A549 (cell line): ENCODE data around the gene MAPK1IP1L. TPM values are rescaled to one million over a fixed set of nuclear protein-coding genes. Genes with fewer than 3 reads are reported as not detected.

Experiments used
- ATAC-seq, 2 experiments: fragments of 200-7000 bp in 1 of 2; fragments of >200 bp in 1 of 2; cut with Nextera tagmentation in 1 of 2; cut with Tn5 transposase in 1 of 2; 3 replicates each; pipeline versions ENCODE4 v1.8.0 to v1.9.1; 2018 to 2020; ENCODE audit warnings: mild to moderate bottlenecking in 1 of 2, moderate library complexity in 1 of 2
- CTCF ChIA-PET: fragments of 300-600 bp; sonication (Branson Sonifier 250); formaldehyde crosslinking; extraction: SDS; loops from one replicate; lab custom pipeline; 2021; ENCODE audit warnings: antibody characterized with exemption, inconsistent platforms; lab: Yijun Ruan, JAX
- POLR2A ChIA-PET: fragments of 350-600 bp; formaldehyde crosslinking; extraction: SDS; loops from one replicate; lab custom pipeline; 2021; ENCODE audit warnings: antibody characterized with exemption, inconsistent platforms; lab: Yijun Ruan, JAX
- DNase-seq, 2 experiments: peaks; one replicate each; pipeline versions ENCODE4 v3.0.0 to v3.0.0-alpha.2; 2011 to 2016; ENCODE audit warnings: low read depth in 1 of 2, low spot score in 1 of 2
- FAIRE-seq: peaks from 2 replicates; lab custom pipeline; 2011; peaks lifted over from hg19 to GRCh38; lab: Jason Lieb, UNC
- H3K27ac ChIP-seq, 2 experiments: fragments of >200 bp; sonication (Bioruptor Twin); formaldehyde crosslinking; 3 replicates each; pipeline ENCODE4 v1.5.1; 2016 to 2017
- H3K4me1 ChIP-seq: fragments of >200 bp; sonication (Bioruptor Twin); formaldehyde crosslinking; 3 replicates; pipeline ENCODE4 v1.6.1; 2016
- H3K4me2 ChIP-seq: fragments of >200 bp; sonication (Bioruptor Twin); formaldehyde crosslinking; 3 replicates; pipeline ENCODE4 v1.6.1; 2016
- H3K4me3 ChIP-seq: fragments of >200 bp; sonication (Bioruptor Twin); formaldehyde crosslinking; 3 replicates; pipeline ENCODE4 v1.5.1; 2016
- H3K9me3 ChIP-seq: fragments of >200 bp; sonication (Bioruptor Twin); formaldehyde crosslinking; 3 replicates; pipeline ENCODE4 v1.6.1; 2016
- BHLHE40 ChIP-seq: IDR thresholded peaks from 2 replicates; pipeline ENCODE4 v1.6.1; 2012; ENCODE audit warnings: low read depth, low read length, inconsistent platforms
- CBX2 ChIP-seq: fragments of 200-600 bp; sonication (generic); IDR thresholded peaks from 2 replicates; pipeline ENCODE4 v1.6.1; 2016; ENCODE audit warnings: low read depth, mild to moderate bottlenecking, borderline replicate concordance
- CBX8 ChIP-seq: fragments of 200-600 bp; sonication (generic); IDR thresholded peaks from 2 replicates; pipeline ENCODE4 v1.6.1; 2016
- CEBPB ChIP-seq, 2 experiments: fragments of >200 bp in 1 of 2; sonication (Bioruptor Twin) in 1 of 2; formaldehyde crosslinking in 1 of 2; IDR thresholded peaks; 2 replicates each; pipeline ENCODE4 v1.6.1; 2012 to 2016
- CHD2 ChIP-seq: fragments of 150-350 bp; IDR thresholded peaks from 2 replicates; pipeline ENCODE4 v1.6.1; 2014; ENCODE audit warnings: low read length; ENCODE audit not compliant: partially characterized antibody
- ESRRA ChIP-seq: fragments of 150-350 bp; IDR thresholded peaks from 2 replicates; pipeline ENCODE4 v1.6.1; 2014; ENCODE audit warnings: mild to moderate bottlenecking, low read length, borderline replicate concordance
- GATA3 ChIP-seq: IDR thresholded peaks from 2 replicates; pipeline ENCODE4 v1.6.1; 2012; ENCODE audit warnings: borderline replicate concordance
- HOXB5 ChIP-seq: fragments of 250-450 bp; sonication (Bioruptor Pico); IDR thresholded peaks from 2 replicates; pipeline ENCODE4 v1.5.0; 2020; ENCODE audit warnings: mild to moderate bottlenecking, moderate library complexity
- JUN ChIP-seq, 2 experiments: fragments of >200 bp; sonication (Bioruptor Twin); formaldehyde crosslinking; IDR thresholded peaks; 2 replicates in 1 of 2; 3 replicates in 1 of 2; pipeline ENCODE4 v1.6.1; 2016 to 2017
- MYC ChIP-seq: IDR thresholded peaks from 2 replicates; pipeline ENCODE4 v1.6.1; 2012; ENCODE audit warnings: mild to moderate bottlenecking, inconsistent platforms, low read length, improper control_type of control experiment, borderline replicate concordance
- NFE2L2 ChIP-seq: fragments of 150-350 bp; conservative IDR thresholded peaks from 2 replicates; pipeline ENCODE4 v1.6.1; 2014; ENCODE audit warnings: low read length
- NPAS2 ChIP-seq: fragments of 250-450 bp; sonication (Bioruptor Pico); IDR thresholded peaks from 2 replicates; pipeline ENCODE4 v1.8.0; 2022; ENCODE audit warnings: mild to moderate bottlenecking, moderate library complexity, borderline replicate concordance
- PHF8 ChIP-seq: fragments of 200-600 bp; sonication (generic); IDR thresholded peaks from 2 replicates; pipeline ENCODE4 v1.6.1; 2016; ENCODE audit warnings: low read depth, mild to moderate bottlenecking, antibody characterized with exemption, moderate library complexity, borderline replicate concordance
- POLR2AphosphoS2 ChIP-seq: conservative IDR thresholded peaks from 2 replicates; pipeline ENCODE4 v1.6.1; 2012; ENCODE audit warnings: low read length, improper control_type of control experiment, inconsistent platforms
- TFCP2L1 ChIP-seq: fragments of 250-450 bp; sonication (Bioruptor Pico); IDR thresholded peaks from 2 replicates; pipeline ENCODE4 v1.5.0; 2021; ENCODE audit warnings: mild to moderate bottlenecking
- ZC3H11A ChIP-seq: fragments of 450-650 bp; IDR thresholded peaks from 2 replicates; pipeline ENCODE4 v1.6.1; 2014; ENCODE audit warnings: antibody characterized with exemption, mild to moderate bottlenecking
- ZFP36 ChIP-seq: fragments of 450-650 bp; IDR thresholded peaks from 2 replicates; pipeline ENCODE4 v1.6.1; 2014; ENCODE audit warnings: borderline replicate concordance; ENCODE audit not compliant: partially characterized antibody
- ZNF302 ChIP-seq: fragments of 250-450 bp; sonication (Bioruptor Pico); IDR thresholded peaks from 2 replicates; pipeline ENCODE4 v1.9.0; 2021; ENCODE audit warnings: inconsistent platforms, mild to moderate bottlenecking, moderate library complexity
- WGBS: methylation state at CpG from one replicate; pipeline ENCODE4 v1.1.6; 2017; ENCODE audit errors: missing lambda C conversion rate; 5-methylcytosine and 5-hydroxymethylcytosine counted together
- polyA plus RNA-seq, 4 experiments: library from polyadenylated mRNA; depleted of rRNA in 3 of 4; stranded (reverse); fragments of >200 nt; fragmentation: RNase III in 1 of 4; extraction: RNeasy Plus Mini Kit Qiagen cat#74134 plus additional on column Dnase treatment in 1 of 4; gene quantifications; 2 replicates in 3 of 4; 3 replicates in 1 of 4; pipeline ENCODE4 v1.2.3, GENCODE V29; 2011 to 2017
- TF ChIP-seq, protein P1 (sequence below): IDR thresholded peaks from 2 replicates; pipeline ENCODE4 v1.6.1; 2012; ENCODE audit warnings: low read depth, borderline replicate concordance
- TF ChIP-seq, protein P2 (sequence below): fragments of >200 bp; sonication (Bioruptor Twin); formaldehyde crosslinking; IDR thresholded peaks from 3 replicates; pipeline ENCODE4 v1.6.1; 2016
- TF ChIP-seq, protein P3 (sequence below): fragments of >200 bp; sonication (Bioruptor Twin); formaldehyde crosslinking; IDR thresholded peaks from 2 replicates; pipeline ENCODE4 v1.6.1; 2016
- TF ChIP-seq, protein P4 (sequence below): fragments of 200-600 bp; sonication (generic); IDR thresholded peaks from 2 replicates; pipeline ENCODE4 v1.6.1; 2016; ENCODE audit warnings: antibody characterized with exemption, mild to moderate bottlenecking, moderate library complexity

MAPK1IP1L gene
- polyA plus RNA-seq, 2 of the 4 experiments (the other 2 are of a cell fraction), result 42.9 to 72.3 TPM

DNA sequence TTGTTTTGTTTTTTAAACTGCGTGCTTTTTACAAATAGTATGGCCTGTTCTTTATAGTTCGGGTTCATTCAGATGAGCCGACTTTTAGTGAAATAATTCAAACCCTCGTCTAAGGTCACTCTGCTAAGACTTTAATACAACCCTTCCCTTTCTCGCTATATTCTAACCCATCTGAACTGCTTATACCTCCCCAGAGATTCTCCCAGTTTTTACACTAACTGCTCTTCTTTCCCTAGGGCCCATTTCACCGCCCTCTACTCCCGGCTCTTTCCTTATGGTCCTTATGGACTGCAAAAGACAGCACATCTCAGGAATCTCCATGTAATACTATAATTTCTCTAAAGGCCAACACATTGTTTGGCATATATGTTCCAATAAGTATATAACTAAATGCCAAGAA, 2.1 kb downstream of the MAPK1IP1L start:
- TF ChIP-seq MYC (no peak), NFE2L2 (no peak), GATA3 (no peak), TFCP2L1 (CRISPR knock-in tag) (no peak), CHD2 (no peak), CBX2 (no peak), NPAS2 (CRISPR knock-in tag) (no peak), ZNF302 (CRISPR knock-in tag) (no peak), BHLHE40 (no peak), PHF8 (no peak), ZC3H11A (no peak), ESRRA (no peak), POLR2AphosphoS2 (no peak), ZFP36 (no peak), HOXB5 (no peak), JUN (IDR thresholded peaks at IDR 0.05) (no peak)
- TF ChIP-seq, protein P1, sequence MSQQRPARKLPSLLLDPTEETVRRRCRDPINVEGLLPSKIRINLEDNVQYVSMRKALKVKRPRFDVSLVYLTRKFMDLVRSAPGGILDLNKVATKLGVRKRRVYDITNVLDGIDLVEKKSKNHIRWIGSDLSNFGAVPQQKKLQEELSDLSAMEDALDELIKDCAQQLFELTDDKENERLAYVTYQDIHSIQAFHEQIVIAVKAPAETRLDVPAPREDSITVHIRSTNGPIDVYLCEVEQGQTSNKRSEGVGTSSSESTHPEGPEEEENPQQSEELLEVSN, result no peak
- TF ChIP-seq, protein P2, sequence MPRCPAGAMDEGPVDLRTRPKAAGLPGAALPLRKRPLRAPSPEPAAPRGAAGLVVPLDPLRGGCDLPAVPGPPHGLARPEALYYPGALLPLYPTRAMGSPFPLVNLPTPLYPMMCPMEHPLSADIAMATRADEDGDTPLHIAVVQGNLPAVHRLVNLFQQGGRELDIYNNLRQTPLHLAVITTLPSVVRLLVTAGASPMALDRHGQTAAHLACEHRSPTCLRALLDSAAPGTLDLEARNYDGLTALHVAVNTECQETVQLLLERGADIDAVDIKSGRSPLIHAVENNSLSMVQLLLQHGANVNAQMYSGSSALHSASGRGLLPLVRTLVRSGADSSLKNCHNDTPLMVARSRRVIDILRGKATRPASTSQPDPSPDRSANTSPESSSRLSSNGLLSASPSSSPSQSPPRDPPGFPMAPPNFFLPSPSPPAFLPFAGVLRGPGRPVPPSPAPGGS, result no peak
- TF ChIP-seq, protein P3, sequence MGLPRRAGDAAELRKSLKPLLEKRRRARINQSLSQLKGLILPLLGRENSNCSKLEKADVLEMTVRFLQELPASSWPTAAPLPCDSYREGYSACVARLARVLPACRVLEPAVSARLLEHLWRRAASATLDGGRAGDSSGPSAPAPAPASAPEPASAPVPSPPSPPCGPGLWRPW, result no peak
- TF ChIP-seq, protein P4, sequence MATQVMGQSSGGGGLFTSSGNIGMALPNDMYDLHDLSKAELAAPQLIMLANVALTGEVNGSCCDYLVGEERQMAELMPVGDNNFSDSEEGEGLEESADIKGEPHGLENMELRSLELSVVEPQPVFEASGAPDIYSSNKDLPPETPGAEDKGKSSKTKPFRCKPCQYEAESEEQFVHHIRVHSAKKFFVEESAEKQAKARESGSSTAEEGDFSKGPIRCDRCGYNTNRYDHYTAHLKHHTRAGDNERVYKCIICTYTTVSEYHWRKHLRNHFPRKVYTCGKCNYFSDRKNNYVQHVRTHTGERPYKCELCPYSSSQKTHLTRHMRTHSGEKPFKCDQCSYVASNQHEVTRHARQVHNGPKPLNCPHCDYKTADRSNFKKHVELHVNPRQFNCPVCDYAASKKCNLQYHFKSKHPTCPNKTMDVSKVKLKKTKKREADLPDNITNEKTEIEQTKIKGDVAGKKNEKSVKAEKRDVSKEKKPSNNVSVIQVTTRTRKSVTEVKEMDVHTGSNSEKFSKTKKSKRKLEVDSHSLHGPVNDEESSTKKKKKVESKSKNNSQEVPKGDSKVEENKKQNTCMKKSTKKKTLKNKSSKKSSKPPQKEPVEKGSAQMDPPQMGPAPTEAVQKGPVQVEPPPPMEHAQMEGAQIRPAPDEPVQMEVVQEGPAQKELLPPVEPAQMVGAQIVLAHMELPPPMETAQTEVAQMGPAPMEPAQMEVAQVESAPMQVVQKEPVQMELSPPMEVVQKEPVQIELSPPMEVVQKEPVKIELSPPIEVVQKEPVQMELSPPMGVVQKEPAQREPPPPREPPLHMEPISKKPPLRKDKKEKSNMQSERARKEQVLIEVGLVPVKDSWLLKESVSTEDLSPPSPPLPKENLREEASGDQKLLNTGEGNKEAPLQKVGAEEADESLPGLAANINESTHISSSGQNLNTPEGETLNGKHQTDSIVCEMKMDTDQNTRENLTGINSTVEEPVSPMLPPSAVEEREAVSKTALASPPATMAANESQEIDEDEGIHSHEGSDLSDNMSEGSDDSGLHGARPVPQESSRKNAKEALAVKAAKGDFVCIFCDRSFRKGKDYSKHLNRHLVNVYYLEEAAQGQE, result no peak
- Histone ChIP-seq H3K27ac (no peak overlapping the region), H3K9me3 (no peaks in the 10 kb centered on the region), H3K4me1 (peaks cover 27% of the 10 kb centered on the region), H3K4me2 (peak overlapping the region; percentile 81), H3K4me3 (peak overlapping the region; percentile 95)
- POLR2A ChIA-PET, result interaction anchor here (1.0 to 1.3 kb wide), 2 partner anchors 12 to 27 kb away, joined by 3 to 5 read pairs; partner anchors contain the start of genes SOCS4 and WDHD1
- DNase-seq, result no peak
- CTCF ChIA-PET, result interaction anchor here (0.9 to 3.6 kb wide), 5 partner anchors 9 to 107 kb away, joined by 4 to 28 read pairs (median 13); partner anchors contain the start of genes SOCS4 and WDHD1
- 82% methylated on average over 7 of the region's 7 CpGs for WGBS
- ATAC-seq, result no peak
- FAIRE-seq, result no peak

DNA sequence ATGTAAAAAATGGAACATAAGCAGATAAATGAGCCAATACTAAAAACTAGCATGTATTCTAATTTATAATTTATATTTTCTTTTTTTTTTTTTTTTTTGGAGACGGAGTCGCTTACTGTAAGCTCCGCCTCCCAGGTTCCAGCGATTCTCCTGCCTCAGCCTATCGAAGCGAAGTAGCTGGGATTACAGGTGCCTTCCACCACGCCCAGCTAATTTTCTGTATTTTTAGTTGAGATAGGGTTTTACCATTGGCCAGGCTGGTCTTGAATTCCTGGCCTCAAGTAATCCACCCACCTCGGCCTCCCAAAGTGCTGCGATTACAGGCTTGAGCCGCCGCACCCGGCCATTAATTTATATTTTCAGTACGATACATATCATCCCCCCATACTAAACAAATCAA, 2.7 kb downstream of the MAPK1IP1L start:
- no peak for DNase-seq
- no peak overlapping the region for H3K4me3 ChIP-seq
- H3K27ac ChIP-seq, result no peak overlapping the region
- no peak for FAIRE-seq
- no peaks in the 10 kb centered on the region for H3K9me3 ChIP-seq
- WGBS, result 91% methylated on average over 13 of the region's 13 CpGs
- no peak for ATAC-seq
- H3K4me1 ChIP-seq, result peaks cover 25% of the 10 kb centered on the region
- ChIA-PET POLR2A (interaction anchor here (0.6 kb wide), 2 partner anchors 11 to 281 kb away, joined by 3 to 4 read pairs; no protein-coding TSS in a partner anchor), CTCF (interaction anchor here (0.7 to 3.6 kb wide), 3 partner anchors 14 to 36 kb away, joined by 4 to 18 read pairs (median 4); partner anchors contain the start of genes SOCS4 and WDHD1)
- TF ChIP-seq CEBPB (IDR thresholded peaks at IDR 0.05), result no peak
- TF ChIP-seq CBX8, result no peak
- H3K4me2 ChIP-seq, result peak overlapping the region; percentile 81; the same call in 1 of the 3 replicates
